Stomach (tissue), 9 donors: Measurements from ENCODE around the gene PPP1R12C. TPM values are rescaled to one million over a fixed set of nuclear protein-coding genes. Genes with fewer than 3 reads are reported as not detected.
A peak's percentile ranks its signal among the peaks of the same experiment; 100 is the strongest.

Source experiments
- DNase-seq, 2 donors: peaks; one replicate each; pipeline versions ENCODE4 v3.0.0 to v3.0.0-alpha.2; 2013 to 2019
- H3K27ac ChIP-seq, 5 donors: fragments of 200-600 bp in 4 of 5; sonication (generic) in 4 of 5; one replicate each; pipeline ENCODE4 v1.5.1; 2013 to 2019; ENCODE audit warnings: mild to moderate bottlenecking in 1 of 5, moderate library complexity in 1 of 5
- H3K27me3 ChIP-seq, 3 donors: fragments of 200-600 bp; sonication (generic); one replicate each; pipeline ENCODE4 v1.5.1; 2017 to 2019; ENCODE audit warnings: mixed run types in 1 of 3
- H3K36me3 ChIP-seq, 4 donors: fragments of 200-600 bp; sonication (generic); 1 replicate in 3 of 4; 2 replicates in 1 of 4; pipeline ENCODE4 v1.5.1; 2016 to 2019
- H3K4me1 ChIP-seq, 4 donors: fragments of 200-600 bp; sonication (generic); one replicate each; pipeline ENCODE4 v1.5.1; 2016 to 2019
- H3K4me3 ChIP-seq, 4 donors: fragments of 200-600 bp; sonication (generic) in 3 of 4; one replicate each; pipeline ENCODE4 v1.5.1; 2016 to 2019; ENCODE audit warnings: mild to moderate bottlenecking in 1 of 4
- H3K9me3 ChIP-seq, 4 donors: fragments of 200-600 bp; sonication (generic); one replicate each; pipeline ENCODE4 v1.5.1; 2016 to 2019
- CTCF ChIP-seq, 7 experiments: fragments of 450-650 bp in 4 of 7; fragments of 200-600 bp in 3 of 7; sonication (generic) in 3 of 7; IDR thresholded peaks; one replicate each; pipeline ENCODE4 v1.5.1; 2016 to 2019; ENCODE audit warnings: antibody characterized with exemption in 7 of 7, control low read depth in 2 of 7, mild to moderate bottlenecking in 1 of 7
- EP300 ChIP-seq: sonication (generic); formaldehyde crosslinking; IDR thresholded peaks from one replicate; pipeline ENCODE4 v1.6.1; 2017; ENCODE audit warnings: antibody characterized with exemption
- POLR2A ChIP-seq, 4 donors: fragments of 450-650 bp; IDR thresholded peaks; one replicate each; pipeline ENCODE4 v1.6.1; 2016; ENCODE audit warnings: antibody characterized with exemption in 4 of 4, control low read depth in 2 of 4, mild to moderate bottlenecking in 1 of 4, moderate library complexity in 1 of 4
- POLR2AphosphoS5 ChIP-seq, 3 donors: sonication (generic); formaldehyde crosslinking; IDR thresholded peaks; one replicate each; pipeline ENCODE4 v1.6.1; 2016; ENCODE audit warnings: antibody characterized with exemption in 3 of 3
- WGBS, 5 donors: extraction: QIAGEN DNeasy Blood & Tissue Kit in 3 of 5; methylation state at CpG; one replicate each; pipeline versions ENCODE4 v1.1.5 to v1.1.7; 2013 to 2018; 5-methylcytosine and 5-hydroxymethylcytosine counted together
- intact Hi-C: fragments of 100-400 bp; cut with DNase I; formaldehyde crosslinking; loops from one replicate; pipeline ENCODE4 v1.15.1; 2023; ENCODE audit warnings: low total_unique reads
- polyA plus RNA-seq, 3 donors: library from polyadenylated mRNA; stranded (reverse); fragments of 200-250 nt; gene quantifications; one replicate each; pipeline ENCODE4 v1.2.3, GENCODE V29; 2013
- total RNA-seq, 5 donors: library from RNA; depleted of rRNA; stranded (reverse); fragments of >200 nt; gene quantifications; one replicate each; pipeline versions ENCODE4 v1.1.0 to v1.2.3, GENCODE V29; 2014 to 2016
- donor health status: healthy with polysubstance abuse.
- donor health status: Bipolar disorder and iron deficiency.
- donor health status: healthy.

PPP1R12C gene
- total and polyA plus RNA-seq, 8 donors, result 52.7 to 261 (median 131) TPM

GRCh38 chr19:55118401-55118991, 1.1 kb upstream of the PPP1R12C start:
- H3K27ac ChIP-seq, result peak overlapping the region in 4 of 5 donors; percentile 68 to 95 (median 90)
- peaks cover 0 to 10% (median 0%) of the 10 kb centered on the region in 3 donors for H3K27me3 ChIP-seq
- peak overlapping the region; percentile 86 to 94 (median 88) for H3K4me3 ChIP-seq
- 18 to 29% (median 21%) methylated on average over 11 to 22 of the region's 22 CpGs for WGBS, 5 donors
- H3K4me1 ChIP-seq, result peaks cover 30 to 47% (median 44%) of the 10 kb centered on the region in 4 donors
- H3K36me3 ChIP-seq, result peaks cover 0 to 2% (median 0%) of the 10 kb centered on the region in 4 donors
- intact Hi-C loops, result no loop called here
- H3K9me3 ChIP-seq, result no peaks in the 10 kb centered on the region
- TF ChIP-seq EP300 (no peak), CTCF (IDR thresholded peaks at IDR 0.05) (no peak), POLR2AphosphoS5 (IDR thresholded peaks at IDR 0.05) (no peak), POLR2A (IDR thresholded peaks at IDR 0.05) (no peak)
- peak in 1 of 2 donors; percentile 79 for DNase-seq

- peak; percentile 99 to 100 for DNase-seq
- TF ChIP-seq EP300, result no peak
- peak in 1 of 7 experiments; percentile 29 for TF ChIP-seq CTCF (IDR thresholded peaks at IDR 0.05)
- TF ChIP-seq POLR2A (IDR thresholded peaks at IDR 0.05), result no peak
- TF ChIP-seq POLR2AphosphoS5 (IDR thresholded peaks at IDR 0.05), result peak; percentile 59 to 95 (median 95)
- 0 to 3% (median 1%) methylated on average over 30 to 44 of the region's 44 CpGs for WGBS, 5 donors
- H3K27ac ChIP-seq, result peak overlapping the region; percentile 68 to 95 (median 89)
- no peaks in the 10 kb centered on the region for H3K9me3 ChIP-seq
- intact Hi-C loops, result no loop called here
- peaks cover 0 to 8% (median 2%) of the 10 kb centered on the region in 4 donors for H3K36me3 ChIP-seq
- H3K4me3 ChIP-seq, result peak overlapping the region; percentile 86 to 94 (median 88)
- peaks cover 0 to 3% (median 0%) of the 10 kb centered on the region in 3 donors for H3K27me3 ChIP-seq
- peaks cover 37 to 54% (median 50%) of the 10 kb centered on the region in 4 donors for H3K4me1 ChIP-seq
These were observed 390 bp upstream of the PPP1R12C start for GRCh38 chr19:55117663-55118391.

- peaks cover 10 to 23% (median 16%) of the 10 kb centered on the region in 4 donors for H3K36me3 ChIP-seq
- TF ChIP-seq CTCF (IDR thresholded peaks at IDR 0.05) (no peak), EP300 (no peak), POLR2A (IDR thresholded peaks at IDR 0.05) (no peak), POLR2AphosphoS5 (IDR thresholded peaks at IDR 0.05) (peak in 2 of 3 donors; percentile 37 to 50)
- H3K27ac ChIP-seq, result peak overlapping the region; percentile 87 to 95 (median 90)
- 0 to 2% (median 2%) methylated on average over 24 to 25 of the region's 25 CpGs for WGBS, 5 donors
- intact Hi-C loops, result no loop called here
- H3K9me3 ChIP-seq, result no peaks in the 10 kb centered on the region
- H3K27me3 ChIP-seq, result no peaks in the 10 kb centered on the region
- H3K4me1 ChIP-seq, result peaks cover 38 to 68% (median 58%) of the 10 kb centered on the region in 4 donors
- H3K4me3 ChIP-seq, result peak overlapping the region; percentile 86 to 94 (median 88)
- DNase-seq, result peak; percentile 43 to 83
These were observed 1.1 kb downstream of the PPP1R12C start for GRCh38 chr19:55116232-55116858.

GRCh38 chr19:55115446-55116065, 1.9 kb downstream of the PPP1R12C start:
- WGBS, 5 donors, result 38 to 52% (median 41%) methylated on average over 13 of the region's 13 CpGs
- peak overlapping the region in 4 of 5 donors; percentile 87 to 95 (median 91) for H3K27ac ChIP-seq
- H3K4me3 ChIP-seq, result peak overlapping the region; percentile 86 to 94 (median 88)
- intact Hi-C loops, result no loop called here
- peak in 1 of 2 donors; percentile 50 for DNase-seq
- peaks cover 10 to 27% (median 18%) of the 10 kb centered on the region in 4 donors for H3K36me3 ChIP-seq
- no peaks in the 10 kb centered on the region for H3K9me3 ChIP-seq
- TF ChIP-seq EP300, result no peak
- no peak for TF ChIP-seq POLR2AphosphoS5 (IDR thresholded peaks at IDR 0.05)
- TF ChIP-seq POLR2A (IDR thresholded peaks at IDR 0.05), result no peak
- no peak for TF ChIP-seq CTCF (IDR thresholded peaks at IDR 0.05)
- H3K27me3 ChIP-seq, result no peaks in the 10 kb centered on the region
- peaks cover 38 to 68% (median 58%) of the 10 kb centered on the region in 4 donors for H3K4me1 ChIP-seq
